ENCODE measurements around the gene ZNF385C.

- TF ChIP-seq CTCF (IDR thresholded peaks at IDR 0.05) (no peak), POLR2AphosphoS5 (IDR thresholded peaks at IDR 0.05) (no peak), POLR2A (IDR thresholded peaks at IDR 0.05) (no peak)
Observed at GRCh38 chr17:42001729-42002128, 96.5 kb downstream of the ZNF385C start.

All from breast epithelium (tissue), 3 donors.